Activated naive CD8-positive, alpha-beta T cell treated with anti-CD3 and anti-CD28 coated beads, Interleukin-2, amount 50 U/mL, for 16 hours (primary cell): ENCODE data around the gene TSPAN7.

Source experiments
- DNase-seq: peaks from one replicate; pipeline ENCODE4 v3.0.0-alpha.2; 2020; ENCODE audit warnings: low read depth, low spot score

The TSPAN7 gene

GRCh38 chrX:38679695-38680094 lies 118.4 kb downstream of the TSPAN7 start:
- no peak for DNase-seq

- no peak for DNase-seq
These were observed 120.8 kb downstream of the TSPAN7 start for GRCh38 chrX:38682095-38682494.

GRCh38 chrX:38692961-38693360 lies 131.6 kb downstream of the TSPAN7 start:
- no peak for DNase-seq

GRCh38 chrX:38694394-38694793 lies 133.1 kb downstream of the TSPAN7 start:
- no peak for DNase-seq

- DNase-seq = no peak
These were observed 136.1 kb downstream of the TSPAN7 start for GRCh38 chrX:38697461-38697860.

GRCh38 chrX:38699121-38699520 lies 137.8 kb downstream of the TSPAN7 start:
- no peak for DNase-seq

- DNase-seq = no peak
These were observed 138.4 kb downstream of the TSPAN7 start for GRCh38 chrX:38699696-38700095.

GRCh38 chrX:38701073-38701472 lies 139.7 kb downstream of the TSPAN7 start:
- no peak for DNase-seq

- DNase-seq = no peak
These were observed 143.0 kb downstream of the TSPAN7 start for GRCh38 chrX:38704146-38704882.

- DNase-seq = no peak
These were observed 156.5 kb downstream of the TSPAN7 start for GRCh38 chrX:38717871-38718270.

- DNase-seq = no peak
These were observed 157.0 kb downstream of the TSPAN7 start for GRCh38 chrX:38718311-38718710.

- DNase-seq = no peak
These were observed 165.3 kb downstream of the TSPAN7 start for GRCh38 chrX:38726612-38727011.

GRCh38 chrX:38727668-38728067 lies 166.3 kb downstream of the TSPAN7 start:
- no peak for DNase-seq

- no peak for DNase-seq
These were observed 171.5 kb downstream of the TSPAN7 start for GRCh38 chrX:38732866-38733265.
